GM23248 (cell line): Measurements from ENCODE around the gene DUSP19.

ENCODE experiments used
- EZH2 ChIP-seq: fragments of 200-600 bp; sonication (generic); IDR thresholded peaks from 2 replicates; pipeline ENCODE4 v1.6.1; 2018; ENCODE audit warnings: antibody characterized with exemption, mild to moderate bottlenecking; ENCODE audit not compliant: insufficient read depth, poor library complexity, severe bottlenecking
- EZH2phosphoT487 ChIP-seq: fragments of 200-600 bp; sonication (generic); IDR thresholded peaks from 2 replicates; pipeline ENCODE4 v1.6.1; 2018; ENCODE audit warnings: antibody characterized with exemption, moderate library complexity, mild to moderate bottlenecking, low read depth; ENCODE audit not compliant: insufficient read depth

GRCh38 chr2:183091954-183092345, 13.4 kb downstream of the DUSP19 start:
- TF ChIP-seq EZH2phosphoT487, result no peak
- TF ChIP-seq EZH2, result no peak
